Mammary microvascular endothelial cell (primary cell): Measurements from ENCODE around the gene EIF2S2. TPM values are rescaled to one million over a fixed set of nuclear protein-coding genes. Genes with fewer than 3 reads are reported as not detected.

Experiments used
- total RNA-seq: library from RNA; depleted of rRNA; stranded (reverse); fragments of >200 nt; gene quantifications from 2 replicates; pipeline ENCODE4 v1.2.3, GENCODE V29; 2015

Gene EIF2S2
- total RNA-seq: 93.4 and 98.2 TPM in 2 replicates

GRCh38 chr20:34111702-34112599, at the start of gene EIF2S2:
Gene EIF2S2 (minus strand): TSS chr20:34112243. CDS start chr20:34112110, 133 bp downstream.

Other genes starting within 250 kb of the EIF2S2 start
- 130 and 137 TPM in 2 replicates for gene RALY, start 118.3 kb downstream of the EIF2S2 start, total RNA-seq
- not detected in 2 replicates for gene ASIP, start 129.2 kb upstream of the EIF2S2 start, total RNA-seq
- 145 and 147 TPM in 2 replicates for gene AHCY, start 191.1 kb upstream of the EIF2S2 start, total RNA-seq